CD4-positive, alpha-beta T cell (primary cell): ENCODE results near the gene AP1M1. TPM values are rescaled to one million over a fixed set of nuclear protein-coding genes. Genes with fewer than 3 reads are reported as not detected.

Experiments used
- ATAC-seq: fragments of 200-7000 bp; cut with Tn5 transposase; one replicate; pipeline ENCODE4 v1.10.0; 2022; ENCODE audit warnings: mild to moderate bottlenecking; ENCODE audit not compliant: poor library complexity
- CTCF ChIA-PET: fragments of 350-600 bp; sonication (Branson Sonifier 250); formaldehyde crosslinking; loops from one replicate; lab custom pipeline; 2021; ENCODE audit warnings: antibody characterized with exemption, inconsistent platforms; lab: Charles Lee
- POLR2A ChIA-PET: fragments of 350-600 bp; sonication (Branson Sonifier 250); formaldehyde crosslinking; loops from one replicate; lab custom pipeline; 2021; ENCODE audit warnings: antibody characterized with exemption, inconsistent platforms; lab: Charles Lee
- DNase-seq, 14 experiments: peaks; one replicate each; pipeline ENCODE4 v3.0.0-alpha.2; 2013 to 2020; ENCODE audit warnings: mixed read lengths in 2 of 14
- H3K27ac ChIP-seq, 2 donors: one replicate each; pipeline versions ENCODE4 v1.5.1 to v1.7.0; 2013; ENCODE audit warnings: low read length in 2 of 2, low read depth in 1 of 2, mild to moderate bottlenecking in 1 of 2
- H3K27me3 ChIP-seq, 2 experiments: 1 replicate in 1 of 2; 2 replicates in 1 of 2; pipeline versions ENCODE4 v1.6.1 to v1.7.0; 2013; ENCODE audit warnings: low read length in 2 of 2, control low read depth in 1 of 2, mild to moderate bottlenecking in 1 of 2, moderate library complexity in 1 of 2; ENCODE audit not compliant: insufficient read depth in 2 of 2, control insufficient read depth in 1 of 2
- H3K36me3 ChIP-seq: one replicate; pipeline ENCODE4 v1.6.1; 2013; ENCODE audit warnings: low read length, control low read depth; ENCODE audit not compliant: insufficient read depth
- H3K4me1 ChIP-seq: one replicate; pipeline ENCODE4 v1.6.1; 2013; ENCODE audit warnings: low read length, control low read depth; ENCODE audit not compliant: insufficient read depth
- H3K4me3 ChIP-seq: one replicate; pipeline ENCODE4 v1.5.1; 2013; ENCODE audit warnings: mild to moderate bottlenecking, low read length, moderate library complexity
- H3K9me3 ChIP-seq, 2 experiments: 1 replicate in 1 of 2; 2 replicates in 1 of 2; pipeline versions ENCODE4 v1.6.1 to v1.7.0; 2013; ENCODE audit warnings: low read length in 2 of 2, mild to moderate bottlenecking in 2 of 2, control low read depth in 1 of 2, moderate library complexity in 1 of 2; ENCODE audit not compliant: control insufficient read depth in 1 of 2, insufficient read depth in 1 of 2
- H3K27ac Mint-ChIP-seq: one replicate; pipeline ENCODE4 v1.8.0; 2020; ENCODE audit warnings: mixed read lengths
- H3K27me3 Mint-ChIP-seq: one replicate; pipeline ENCODE4 v1.8.0; 2021; ENCODE audit warnings: mixed read lengths
- H3K36me3 Mint-ChIP-seq: one replicate; pipeline ENCODE4 v1.8.0; 2021; ENCODE audit warnings: low read depth, mixed read lengths
- H3K4me1 Mint-ChIP-seq: one replicate; pipeline ENCODE4 v1.8.0; 2021; ENCODE audit warnings: low read depth, mixed read lengths
- H3K4me3 Mint-ChIP-seq: one replicate; pipeline ENCODE4 v1.8.0; 2020; ENCODE audit warnings: mild to moderate bottlenecking, mixed read lengths
- H3K9me3 Mint-ChIP-seq: one replicate; pipeline ENCODE4 v1.8.0; 2020; ENCODE audit warnings: mixed read lengths
- CTCF ChIP-seq: fragments of 200-600 bp; IDR thresholded peaks from one replicate; pipeline ENCODE4 v1.8.0; 2022; ENCODE audit warnings: antibody characterized with exemption, mild to moderate bottlenecking
- intact Hi-C, 2 experiments: fragments of 100-400 bp; cut with DNase I in 1 of 2; cut with micrococcal nuclease in 1 of 2; formaldehyde crosslinking; loops; one replicate each; pipeline versions ENCODE4 v1.15.1 to v1.9.0; 2023 to 2025; cut with DNase I, micrococcal nuclease
- total RNA-seq, 174 experiments: library from RNA in 2 of 174; stranded (reverse) in 2 of 174; gene quantifications; one replicate each; pipeline ENCODE4 v1.2.3 and lab custom pipeline; 2021 to 2026

The AP1M1 gene
- total RNA-seq, 2 experiments from 2014 or later = 52.1 to 58.3 TPM

DNA sequence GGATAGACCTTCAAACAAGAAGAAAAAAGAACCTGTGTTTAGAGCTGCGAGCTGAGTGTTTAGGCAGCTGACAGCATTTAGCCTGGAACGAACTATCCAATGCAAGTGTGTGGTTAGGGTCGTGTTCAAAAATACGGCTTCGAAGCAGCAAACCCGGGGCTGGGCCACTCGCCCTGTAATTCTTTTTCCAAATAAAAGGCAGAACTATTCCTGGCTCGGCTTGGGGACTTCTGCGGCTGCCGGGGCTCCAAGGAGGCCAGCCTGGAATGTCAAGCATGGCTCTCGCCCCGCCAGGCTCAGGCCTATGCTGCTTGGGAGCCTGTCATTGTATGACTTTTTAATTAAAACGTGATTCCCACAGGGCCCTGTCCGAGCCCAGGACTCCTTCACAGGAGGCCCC, 75.2 kb downstream of the AP1M1 start:
- no peaks in the 10 kb centered on the region for H3K27me3 Mint-ChIP-seq
- Histone ChIP-seq H3K9me3 (no peaks in the 10 kb centered on the region), H3K4me3 (no peak overlapping the region), H3K4me1 (peaks cover 20% of the 10 kb centered on the region), H3K36me3 (no peaks in the 10 kb centered on the region), H3K27ac (no peak overlapping the region), H3K27me3 (no peaks in the 10 kb centered on the region)
- peaks cover 10% of the 10 kb centered on the region for H3K4me1 Mint-ChIP-seq
- POLR2A ChIA-PET = no interaction called here
- ATAC-seq (no peak), DNase-seq (no peak)
- no peaks in the 10 kb centered on the region for H3K9me3 Mint-ChIP-seq
- CTCF ChIA-PET = no interaction called here
- no peak overlapping the region for H3K27ac Mint-ChIP-seq
- no peak for TF ChIP-seq CTCF
- no peak overlapping the region for H3K4me3 Mint-ChIP-seq
- no peaks in the 10 kb centered on the region for H3K36me3 Mint-ChIP-seq
- intact Hi-C loops = no loop called here

DNA sequence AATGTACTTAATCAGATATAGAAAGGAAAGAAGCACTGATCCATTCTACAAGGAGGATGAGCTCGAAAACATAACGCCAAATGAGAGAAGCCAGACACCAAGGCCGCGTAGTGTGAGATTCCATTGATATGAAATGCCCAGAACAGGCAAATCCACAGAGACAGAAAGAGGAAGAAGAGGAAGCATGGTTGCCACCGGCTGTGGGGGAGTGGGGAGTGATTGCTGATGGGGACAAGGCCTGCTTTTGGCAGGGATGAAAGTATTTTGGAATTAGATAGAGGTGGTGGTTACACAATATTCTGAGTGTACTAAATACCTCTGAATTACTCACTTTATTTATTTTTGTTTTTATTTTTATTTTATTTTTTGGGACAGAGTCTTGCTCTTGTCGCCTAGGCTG, 76.7 kb downstream of the AP1M1 start:
- intact Hi-C loops = no loop called here
- Histone ChIP-seq H3K27ac (no peak overlapping the region), H3K4me3 (no peak overlapping the region), H3K9me3 (no peaks in the 10 kb centered on the region), H3K27me3 (no peaks in the 10 kb centered on the region), H3K36me3 (no peaks in the 10 kb centered on the region), H3K4me1 (peaks cover 5% of the 10 kb centered on the region)
- Mint-ChIP-seq H3K9me3 (no peaks in the 10 kb centered on the region), H3K4me3 (no peak overlapping the region), H3K36me3 (no peaks in the 10 kb centered on the region), H3K27ac (no peak overlapping the region), H3K4me1 (no peaks in the 10 kb centered on the region), H3K27me3 (no peaks in the 10 kb centered on the region)
- no peak for DNase-seq
- TF ChIP-seq CTCF = no peak
- ChIA-PET POLR2A (no interaction called here), CTCF (no interaction called here)
- ATAC-seq = no peak

DNA sequence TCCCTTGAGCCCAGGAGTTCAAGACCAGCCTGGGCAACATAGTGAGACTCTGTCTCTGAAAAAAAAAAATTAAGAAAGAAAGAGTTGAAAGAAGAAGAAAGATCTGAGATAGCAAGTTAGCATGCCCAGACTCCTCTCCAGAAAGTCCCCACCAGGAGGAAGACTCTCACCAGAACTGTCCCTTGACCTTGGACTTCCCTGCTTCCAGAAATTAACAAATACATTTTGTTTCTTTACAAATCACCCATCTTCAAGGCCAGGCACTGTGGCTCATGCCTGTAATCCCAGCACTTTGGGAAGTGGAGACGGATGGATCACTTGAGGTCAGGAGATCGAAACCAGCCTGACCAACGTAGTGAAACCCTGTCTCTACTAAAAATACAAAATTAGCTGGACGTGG, 82.6 kb downstream of the AP1M1 start:
- no peak overlapping the region for H3K27ac Mint-ChIP-seq
- no peaks in the 10 kb centered on the region for H3K9me3 Mint-ChIP-seq
- H3K4me3 ChIP-seq = no peak overlapping the region
- intact Hi-C loops = loop anchor here (5.0 kb wide), 1 partner anchor 42 kb away; the partner anchor contains the start of gene KLF2 (in 2 of the 2)
- CTCF ChIA-PET = no interaction called here
- peaks cover 30% of the 10 kb centered on the region for H3K4me1 Mint-ChIP-seq
- DNase-seq = no peak
- H3K27ac ChIP-seq = no peak overlapping the region
- no peak overlapping the region for H3K4me3 Mint-ChIP-seq
- H3K27me3 ChIP-seq = no peaks in the 10 kb centered on the region
- peaks cover 26% of the 10 kb centered on the region for H3K4me1 ChIP-seq
- no peak for TF ChIP-seq CTCF
- no peaks in the 10 kb centered on the region for H3K36me3 Mint-ChIP-seq
- H3K27me3 Mint-ChIP-seq = no peaks in the 10 kb centered on the region
- no peaks in the 10 kb centered on the region for H3K36me3 ChIP-seq
- no peaks in the 10 kb centered on the region for H3K9me3 ChIP-seq
- no peak for ATAC-seq
- POLR2A ChIA-PET = no interaction called here
